Measurements from ENCODE around the gene PMS2. TPM values are rescaled to one million over a fixed set of nuclear protein-coding genes. Genes with fewer than 3 reads are reported as not detected.

PMS2 gene, protein sequence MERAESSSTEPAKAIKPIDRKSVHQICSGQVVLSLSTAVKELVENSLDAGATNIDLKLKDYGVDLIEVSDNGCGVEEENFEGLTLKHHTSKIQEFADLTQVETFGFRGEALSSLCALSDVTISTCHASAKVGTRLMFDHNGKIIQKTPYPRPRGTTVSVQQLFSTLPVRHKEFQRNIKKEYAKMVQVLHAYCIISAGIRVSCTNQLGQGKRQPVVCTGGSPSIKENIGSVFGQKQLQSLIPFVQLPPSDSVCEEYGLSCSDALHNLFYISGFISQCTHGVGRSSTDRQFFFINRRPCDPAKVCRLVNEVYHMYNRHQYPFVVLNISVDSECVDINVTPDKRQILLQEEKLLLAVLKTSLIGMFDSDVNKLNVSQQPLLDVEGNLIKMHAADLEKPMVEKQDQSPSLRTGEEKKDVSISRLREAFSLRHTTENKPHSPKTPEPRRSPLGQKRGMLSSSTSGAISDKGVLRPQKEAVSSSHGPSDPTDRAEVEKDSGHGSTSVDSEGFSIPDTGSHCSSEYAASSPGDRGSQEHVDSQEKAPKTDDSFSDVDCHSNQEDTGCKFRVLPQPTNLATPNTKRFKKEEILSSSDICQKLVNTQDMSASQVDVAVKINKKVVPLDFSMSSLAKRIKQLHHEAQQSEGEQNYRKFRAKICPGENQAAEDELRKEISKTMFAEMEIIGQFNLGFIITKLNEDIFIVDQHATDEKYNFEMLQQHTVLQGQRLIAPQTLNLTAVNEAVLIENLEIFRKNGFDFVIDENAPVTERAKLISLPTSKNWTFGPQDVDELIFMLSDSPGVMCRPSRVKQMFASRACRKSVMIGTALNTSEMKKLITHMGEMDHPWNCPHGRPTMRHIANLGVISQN
- total RNA-seq, result 18.5 and 19.6 TPM in 2 replicates

DNA sequence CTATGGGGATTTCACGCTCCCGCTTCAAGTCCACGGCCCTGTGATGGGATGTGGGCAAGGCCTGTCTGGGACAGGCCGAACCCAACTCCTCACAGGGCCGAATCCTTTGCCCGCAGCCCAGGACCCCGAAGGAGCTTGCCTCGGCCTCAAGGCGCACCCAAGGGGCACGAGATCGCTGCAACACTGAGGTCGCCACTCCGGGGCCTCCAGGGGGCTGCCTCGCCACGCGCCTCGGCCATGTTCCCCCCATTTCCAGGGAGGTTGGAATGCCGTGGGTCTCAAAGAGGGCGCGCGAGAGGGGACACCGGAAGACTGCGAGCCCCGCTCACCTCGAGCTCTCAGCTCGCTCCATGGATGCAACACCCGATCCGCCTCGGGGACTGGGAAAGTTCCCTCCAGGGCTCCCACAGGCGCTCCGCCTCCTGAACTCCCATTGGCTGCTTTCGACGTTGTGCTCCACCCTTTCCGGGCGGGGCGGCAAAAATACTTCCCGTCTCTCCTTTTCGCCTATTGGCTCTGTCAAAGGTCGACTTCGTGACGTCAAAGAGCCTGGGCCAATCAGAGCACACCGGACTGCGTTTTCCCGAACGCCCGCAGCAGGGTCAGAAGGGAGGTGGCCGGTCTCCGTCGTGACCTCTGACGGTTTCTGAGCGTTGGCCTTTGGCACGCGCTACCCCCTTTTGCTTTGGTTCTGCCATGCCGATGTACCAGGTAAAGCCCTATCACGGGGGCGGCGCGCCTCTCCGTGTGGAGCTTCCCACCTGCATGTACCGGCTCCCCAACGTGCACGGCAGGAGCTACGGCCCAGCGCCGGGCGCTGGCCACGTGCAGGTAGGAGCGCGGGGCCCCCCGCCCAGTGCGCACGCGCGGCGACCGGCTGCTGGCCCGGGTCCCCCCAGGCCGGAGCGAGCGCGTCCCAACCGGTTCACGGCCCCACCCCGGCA, at the start of gene PMS2, which contains the start of gene AIMP2:
Gene PMS2 (minus strand): TSS at position 382 of the 944 bp plus-strand sequence. CDS start 30 bp downstream, at position 352.
Gene AIMP2 (plus strand): TSS at position 605 of the 944 bp plus-strand sequence. CDS start 92 bp downstream, at position 697.

DNA sequence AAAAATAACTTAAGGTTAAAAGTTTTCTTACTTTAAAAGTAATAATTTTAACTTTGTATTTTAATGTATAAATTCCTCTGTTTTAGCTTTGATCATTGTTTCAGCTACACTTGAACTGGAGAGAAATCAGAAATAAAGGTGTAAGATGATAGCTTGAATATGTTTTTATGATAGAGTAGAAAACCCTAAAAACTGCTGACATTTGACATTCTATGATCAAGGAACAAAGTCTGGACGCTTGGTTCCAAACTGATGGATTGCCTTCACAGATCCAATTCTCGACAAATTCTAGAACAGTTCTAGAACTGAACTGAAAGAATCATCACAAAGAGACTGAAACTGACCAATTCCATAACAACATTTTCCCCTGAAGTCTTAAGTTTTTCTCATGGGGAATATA, 22.1 kb upstream of the PMS2 start, which contains the start of gene ANKRD61:
Gene ANKRD61 (plus strand): TSS at position 389 of the 400 bp plus-strand sequence. CDS start 0 bp downstream, at position 389.

DNA sequence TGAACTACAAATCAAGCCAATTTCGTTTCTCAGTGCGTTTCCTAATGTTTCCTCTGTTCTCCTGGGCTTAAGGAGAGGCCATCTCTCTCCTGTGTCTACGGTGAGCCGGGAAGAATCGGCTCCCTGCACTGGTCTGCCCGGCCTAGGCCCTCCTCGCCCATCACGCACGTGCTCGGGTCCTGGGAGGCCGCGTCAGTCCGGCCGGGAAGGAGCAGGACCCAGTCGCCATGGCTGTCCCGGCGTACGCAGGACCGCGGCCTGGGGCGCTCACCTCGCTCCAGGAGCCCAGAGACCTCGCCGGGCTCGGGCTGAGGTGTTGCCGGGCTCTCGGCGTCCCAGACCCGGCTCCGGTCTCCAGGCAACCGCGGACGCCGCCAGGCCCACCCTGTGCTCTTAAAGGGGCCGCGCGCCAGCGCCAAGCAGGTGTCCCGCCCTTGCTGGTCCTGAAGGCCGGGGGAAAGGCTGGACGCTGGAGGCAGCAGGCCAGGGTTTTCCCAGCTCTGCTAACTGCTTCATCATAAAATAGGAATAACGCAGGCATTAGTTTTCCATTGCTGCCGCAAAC, 38.4 kb downstream of the PMS2 start, which contains the start of gene RSPH10B:
Gene RSPH10B (minus strand): TSS at position 343 of the 565 bp plus-strand sequence. CDS start 3,573 bp downstream, outside the sequence.

Other genes starting within 250 kb of the PMS2 start
- gene RNF216, start 227.4 kb downstream of the PMS2 start, total RNA-seq, result 25.1 and 28.8 TPM in 2 replicates
- not detected in 2 replicates for gene OCM, start 128.3 kb downstream of the PMS2 start, total RNA-seq
- 39.2 and 42.3 TPM in 2 replicates for gene CCZ1, start 110.3 kb downstream of the PMS2 start, total RNA-seq
- gene RSPH10B, start 38.4 kb downstream of the PMS2 start, total RNA-seq, result 0.53 TPM in 1 of 2 replicates, not detected in the other
- gene AIMP2, start 223 bp upstream of the PMS2 start, total RNA-seq, result 31.0 and 42.7 TPM in 2 replicates
- gene ANKRD61, start 22.3 kb upstream of the PMS2 start, total RNA-seq, result 0.12 and 0.26 TPM in 2 replicates
- gene EIF2AK1, start 50.1 kb upstream of the PMS2 start, total RNA-seq, result 40.0 and 74.5 TPM in 2 replicates
- gene USP42, start 95.9 kb upstream of the PMS2 start, total RNA-seq, result 2.4 and 2.6 TPM in 2 replicates